Hepatocyte (in vitro differentiated cells): Measurements from ENCODE around the gene STK39.

ENCODE experiments used
- EZH2 ChIP-seq: fragments of 200-600 bp; sonication (generic); IDR thresholded peaks from 2 replicates; pipeline ENCODE4 v1.6.1; 2016; ENCODE audit warnings: antibody characterized with exemption, mild to moderate bottlenecking, borderline replicate concordance
- EZH2phosphoT487 ChIP-seq: fragments of 200-600 bp; sonication (generic); IDR thresholded peaks from one replicate; pipeline ENCODE4 v1.6.1; 2018; ENCODE audit warnings: antibody characterized with exemption, mild to moderate bottlenecking, low read depth, moderate library complexity; ENCODE audit not compliant: unreplicated experiment, severe bottlenecking
- TF ChIP-seq, protein P1 (sequence below): fragments of 200-600 bp; sonication (generic); IDR thresholded peaks from 2 replicates; pipeline ENCODE4 v1.5.1; 2016; ENCODE audit warnings: antibody characterized with exemption, mild to moderate bottlenecking; ENCODE audit not compliant: poor library complexity

DNA sequence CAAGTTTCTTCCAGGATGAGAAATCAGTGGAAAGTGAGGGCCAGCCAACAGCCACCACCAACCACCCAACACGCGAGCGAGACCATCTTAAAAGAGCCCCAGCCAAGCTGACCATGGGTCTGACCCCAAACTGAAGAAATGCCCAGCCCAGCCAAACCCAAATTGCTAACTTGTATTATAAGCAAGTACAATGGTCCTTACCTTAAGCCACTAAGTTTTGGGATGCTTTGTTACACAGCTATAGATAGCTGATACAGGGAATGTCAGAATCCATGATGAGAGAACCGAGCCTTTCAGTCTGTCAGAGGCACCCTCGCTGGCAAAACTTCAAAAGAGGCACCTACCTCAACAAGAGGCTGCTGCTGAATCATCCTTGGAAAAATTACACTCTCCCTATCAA, 17.0 kb downstream of the STK39 start:
- TF ChIP-seq, protein P1, sequence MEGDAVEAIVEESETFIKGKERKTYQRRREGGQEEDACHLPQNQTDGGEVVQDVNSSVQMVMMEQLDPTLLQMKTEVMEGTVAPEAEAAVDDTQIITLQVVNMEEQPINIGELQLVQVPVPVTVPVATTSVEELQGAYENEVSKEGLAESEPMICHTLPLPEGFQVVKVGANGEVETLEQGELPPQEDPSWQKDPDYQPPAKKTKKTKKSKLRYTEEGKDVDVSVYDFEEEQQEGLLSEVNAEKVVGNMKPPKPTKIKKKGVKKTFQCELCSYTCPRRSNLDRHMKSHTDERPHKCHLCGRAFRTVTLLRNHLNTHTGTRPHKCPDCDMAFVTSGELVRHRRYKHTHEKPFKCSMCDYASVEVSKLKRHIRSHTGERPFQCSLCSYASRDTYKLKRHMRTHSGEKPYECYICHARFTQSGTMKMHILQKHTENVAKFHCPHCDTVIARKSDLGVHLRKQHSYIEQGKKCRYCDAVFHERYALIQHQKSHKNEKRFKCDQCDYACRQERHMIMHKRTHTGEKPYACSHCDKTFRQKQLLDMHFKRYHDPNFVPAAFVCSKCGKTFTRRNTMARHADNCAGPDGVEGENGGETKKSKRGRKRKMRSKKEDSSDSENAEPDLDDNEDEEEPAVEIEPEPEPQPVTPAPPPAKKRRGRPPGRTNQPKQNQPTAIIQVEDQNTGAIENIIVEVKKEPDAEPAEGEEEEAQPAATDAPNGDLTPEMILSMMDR = no peak
- TF ChIP-seq EZH2 = no peak
- no peak for TF ChIP-seq EZH2phosphoT487
